K562 (cell line): ENCODE measurements around the gene RNF4. TPM values are rescaled to one million over a fixed set of nuclear protein-coding genes. Genes with fewer than 3 reads are reported as not detected.

ENCODE experiments used
- ATAC-seq: fragments of 200-7000 bp; cut with Tn5 transposase; 3 replicates; pipeline ENCODE4 v1.9.1; 2020; ENCODE audit warnings: moderate library complexity
- BruUV-seq: library from RNA; stranded (reverse); fragments of 400-500 nt; replicated peaks from 2 replicates; lab custom pipeline; 2021; lab: Mats Ljungman, UMichigan
- CTCF ChIA-PET: fragments of 300-600 bp; formaldehyde crosslinking; extraction: SDS; loops from one replicate; lab custom pipeline; 2021; ENCODE audit warnings: low intra/inter-chr PET ratio; lab: Yijun Ruan, JAX
- POLR2A ChIA-PET: fragments of 300-600, 350-650 bp; sonication (Branson Sonifier 250); formaldehyde crosslinking; extraction: SDS; loops from one replicate; lab custom pipeline; 2021; ENCODE audit warnings: antibody characterized with exemption, inconsistent platforms; lab: Yijun Ruan, JAX
- DNase-seq, 4 experiments: peaks; one replicate each; pipeline versions ENCODE4 v3.0.0 to v3.0.0-alpha.2; 2011 to 2018; ENCODE audit warnings: low spot score in 3 of 4, mixed read lengths in 3 of 4; ENCODE audit errors: extremely low read depth in 1 of 4
- FAIRE-seq: peaks from 2 replicates; lab custom pipeline; 2011; peaks lifted over from hg19 to GRCh38; lab: Jason Lieb, UNC
- H2AFZ ChIP-seq: 2 replicates; pipeline ENCODE4 v1.6.0; 2011; ENCODE audit warnings: low read depth, low read length, control low read depth, inconsistent platforms
- H3K27ac ChIP-seq: fragments of 200-600 bp; 3 replicates; pipeline ENCODE4 v1.8.0; 2011; ENCODE audit warnings: low read depth, mild to moderate bottlenecking, control low read depth, inconsistent platforms, low read length, moderate library complexity, mixed read lengths; ENCODE audit errors: extremely low read depth
- H3K27me3 ChIP-seq, 2 experiments: fragments of 300-600 bp in 1 of 2; 2 replicates in 1 of 2; 3 replicates in 1 of 2; pipeline versions ENCODE4 v1.6.0 to v1.8.0; 2011; ENCODE audit warnings: inconsistent platforms in 2 of 2, low read length in 2 of 2, mild to moderate bottlenecking in 1 of 2, mixed read lengths in 1 of 2, moderate library complexity in 1 of 2; ENCODE audit not compliant: control insufficient read depth in 2 of 2, insufficient read depth in 2 of 2
- H3K36me3 ChIP-seq: fragments of 300-600 bp; 3 replicates; pipeline ENCODE4 v1.8.0; 2011; ENCODE audit warnings: mild to moderate bottlenecking, low read length, inconsistent platforms; ENCODE audit not compliant: control insufficient read depth, insufficient read depth
- H3K4me1 ChIP-seq, 2 experiments: fragments of 200-600 bp in 1 of 2; replicated peaks in 1 of 2; 2 replicates in 1 of 2; 3 replicates in 1 of 2; pipeline versions ENCODE4 v1.5.1 to v1.8.0; 2011; ENCODE audit warnings: inconsistent platforms in 2 of 2, low read length in 2 of 2, mild to moderate bottlenecking in 1 of 2, mixed read lengths in 1 of 2, moderate library complexity in 1 of 2; ENCODE audit not compliant: control insufficient read depth in 2 of 2, insufficient read depth in 2 of 2
- H3K4me2 ChIP-seq: 2 replicates; pipeline ENCODE4 v1.6.1; 2011; ENCODE audit warnings: low read length, control low read depth, inconsistent platforms, mixed read lengths; ENCODE audit not compliant: insufficient read depth
- H3K4me3 ChIP-seq: fragments of 200-600 bp; sonication (generic), shearing (Covaris generic); 2 replicates; pipeline ENCODE4 v1.5.1; 2016; ENCODE audit warnings: control low read depth, inconsistent platforms
- H3K79me2 ChIP-seq: fragments of 200-600 bp; 3 replicates; pipeline ENCODE4 v1.8.0; 2011; ENCODE audit warnings: low read length, inconsistent platforms; ENCODE audit not compliant: control insufficient read depth, insufficient read depth
- H3K9ac ChIP-seq, 2 experiments: 2 replicates each; pipeline versions ENCODE4 v1.6.0 to v1.6.1; 2011; ENCODE audit warnings: low read depth in 2 of 2, low read length in 2 of 2, control low read depth in 1 of 2, inconsistent platforms in 1 of 2, mild to moderate bottlenecking in 1 of 2, mixed read lengths in 1 of 2; ENCODE audit not compliant: insufficient read depth in 1 of 2
- H3K9me1 ChIP-seq: one replicate; pipeline ENCODE4 v1.6.0; 2011; ENCODE audit warnings: inconsistent platforms, mild to moderate bottlenecking, low read length, moderate library complexity; ENCODE audit not compliant: control insufficient read depth, insufficient read depth
- H3K9me3 ChIP-seq: replicated peaks from 2 replicates; pipeline ENCODE4 v1.5.1; 2011; ENCODE audit warnings: low read depth, low read length, inconsistent platforms; ENCODE audit not compliant: control insufficient read depth, insufficient read depth
- H4K20me1 ChIP-seq: replicated peaks from 2 replicates; pipeline ENCODE4 v1.6.1; 2011; ENCODE audit warnings: low read length, inconsistent platforms, mixed read lengths; ENCODE audit not compliant: control insufficient read depth, insufficient read depth
- FIP1L1 ChIP-seq: fragments of 200-400 bp; formaldehyde crosslinking; IDR thresholded peaks from 2 replicates; pipeline ENCODE4 v1.6.1; 2018; ENCODE audit warnings: mild to moderate bottlenecking, low read depth, low read length; ENCODE audit not compliant: poor library complexity, severe bottlenecking
- POLR2AphosphoS2 ChIP-seq: IDR thresholded peaks from 2 replicates; pipeline ENCODE4 v1.6.1; 2012; ENCODE audit warnings: low read length, improper control_type of control experiment
- POLR2G ChIP-seq: fragments of 200-400 bp; formaldehyde crosslinking; IDR thresholded peaks from 2 replicates; pipeline ENCODE4 v1.6.1; 2017; ENCODE audit warnings: low read depth, mild to moderate bottlenecking, antibody characterized with exemption, low read length, moderate library complexity
- SMAD2 ChIP-seq: fragments of 150-350 bp; IDR thresholded peaks from 2 replicates; pipeline ENCODE4 v1.6.1; 2014; ENCODE audit warnings: low read depth, mild to moderate bottlenecking, low read length
- SUPT5H ChIP-seq: fragments of 450-650 bp; IDR thresholded peaks from 2 replicates; pipeline ENCODE4 v1.6.1; 2016
- TCF7L2 ChIP-seq: fragments of 150-350 bp; IDR thresholded peaks from 2 replicates; pipeline ENCODE4 v1.6.1; 2016; ENCODE audit warnings: low read depth, mild to moderate bottlenecking, low read length, moderate library complexity
- ZFP91 ChIP-seq: sonication (generic); formaldehyde crosslinking; IDR thresholded peaks from 2 replicates; pipeline ENCODE4 v1.8.0; 2022; ENCODE audit warnings: mild to moderate bottlenecking, missing genetic modification reagents
- WGBS: fragments of 100-300 bp; shearing (Covaris generic); methylation state at CpG from one replicate; pipeline ENCODE4 v1.1.6; 2016; ENCODE audit warnings: low coverage, mixed read lengths; ENCODE audit not compliant: insufficient coverage; ENCODE audit errors: missing lambda C conversion rate; 5-methylcytosine and 5-hydroxymethylcytosine counted together
- in situ Hi-C: fragments of 300-500 bp; cut with MboI; formaldehyde crosslinking; loops from 4 replicates; pipeline ENCODE4 v1.15.0; 2018; ENCODE audit warnings: inconsistent platforms, mixed read lengths
- intact Hi-C: fragments of 100-400 bp; cut with micrococcal nuclease; formaldehyde crosslinking; loops from 2 replicates; pipeline ENCODE4 v1.14.2; 2022
- polyA plus RNA-seq, 8 experiments: library from polyadenylated mRNA; depleted of rRNA in 4 of 8; stranded (reverse) in 5 of 8; unstranded in 3 of 8; fragments of >200 nt; fragmentation: Nextera tagmentation in 2 of 8; fragmentation: Illumina TruSeq in 1 of 8; extraction: Ambion mirVana in 2 of 8; extraction: Trizol in 1 of 8; gene quantifications; 2 replicates each; pipeline versions ENCODE4 v1.2.1 to v1.2.3, GENCODE V29; 2011 to 2014; ENCODE audit warnings: inconsistent platforms in 1 of 8, missing spikeins in 1 of 8
- total RNA-seq, 7 experiments: library from RNA; depleted of rRNA in 6 of 7; stranded (reverse); fragments of >200 nt in 6 of 7; fragmentation: Illumina TruSeq in 2 of 7; extraction: Trizol in 2 of 7; gene quantifications; 2 replicates each; pipeline versions ENCODE4 v1.2.1 to v1.2.3, GENCODE V29; 2011 to 2021; ENCODE audit warnings: low replicate concordance in 1 of 7

Gene RNF4
- total and polyA plus RNA-seq, 9 of the 15 experiments (the other 6 are each of a cell fraction or from before 2014, with no cell fraction given) = 19.2 to 59.3 (median 44.8) TPM

GRCh38 chr4:2515830-2516550 lies 47.1 kb downstream of the RNF4 start:
- FAIRE-seq (no peak), DNase-seq (peak in 1 of 4 experiments; percentile 8), ATAC-seq (peak; percentile 34)
- 67% methylated on average over 4 of the region's 4 CpGs for WGBS
- BruUV-seq = no TSS peak
- CTCF ChIA-PET = no interaction called here
- Histone ChIP-seq H3K27me3 (no peaks in the 10 kb centered on the region), H3K36me3 (peaks cover 47% of the 10 kb centered on the region; the same call in 2 of the 3 replicates), H2AFZ (no peak overlapping the region), H3K9me1 (peaks cover 4% of the 10 kb centered on the region), H4K20me1 (peaks cover 6% of the 10 kb centered on the region; the same call in 1 of the 2 replicates), H3K4me1 (0 out of 5 replicates have a peak, but pooled peaks cover 0 to 2% of the 10 kb centered on the region in 2 experiments), H3K4me3 (no peak overlapping the region), H3K4me2 (no peak overlapping the region), H3K27ac (no peak overlapping the region), H3K9ac (peak overlapping the region in 1 of 2 experiments; percentile 60; a peak in 2 of 4 replicates), H3K9me3 (no peaks in the 10 kb centered on the region), H3K79me2 (no peaks in the 10 kb centered on the region)
- in situ Hi-C loops = no loop called here
- POLR2A ChIA-PET = interaction anchor here (1.0 to 1.2 kb wide), 5 partner anchors 9 to 25 kb away, joined by 4 to 8 read pairs (median 4); no protein-coding TSS in a partner anchor
- intact Hi-C loops = no loop called here
- no peak for TF ChIP-seq SMAD2
- 0 out of 2 replicates have a peak, but pooled peaks have one; percentile 31 for TF ChIP-seq SUPT5H
- 0 out of 2 replicates have a peak, but pooled peaks have one; percentile 56 for TF ChIP-seq POLR2AphosphoS2
- TF ChIP-seq TCF7L2 = no peak
- no peak for TF ChIP-seq FIP1L1
- no peak for TF ChIP-seq ZFP91
- TF ChIP-seq POLR2G = 0 out of 2 replicates have a peak, but pooled peaks have one; percentile 25
